SU-DHL-6 (cell line): ENCODE data around the gene PFKL.

Source experiments
- H2AFZ ChIP-seq: fragments of 200-600 bp; sonication (generic); 2 replicates; pipeline ENCODE4 v1.6.1; 2014; ENCODE audit warnings: low read depth, mild to moderate bottlenecking, moderate library complexity, mixed read lengths, antibody characterized with exemption, low read length; ENCODE audit not compliant: severe bottlenecking
- H3F3A ChIP-seq: fragments of 200-600 bp; shearing (Covaris generic); 2 replicates; pipeline ENCODE4 v1.6.0; 2016; ENCODE audit warnings: antibody characterized with exemption, mild to moderate bottlenecking; ENCODE audit not compliant: insufficient read depth
- H3K27ac ChIP-seq: fragments of 200-600 bp; sonication (generic); 2 replicates; pipeline ENCODE4 v1.5.1; 2016; ENCODE audit warnings: low read depth, mild to moderate bottlenecking, low read length, moderate library complexity, mixed read lengths
- H3K27me3 ChIP-seq: fragments of 200-600 bp; sonication (generic), shearing (Covaris generic); 2 replicates; pipeline ENCODE4 v1.6.0; 2014; ENCODE audit warnings: mild to moderate bottlenecking, low read length
- H3K36me3 ChIP-seq: fragments of 200-600 bp; sonication (generic); 2 replicates; pipeline ENCODE4 v1.6.1; 2014; ENCODE audit warnings: mild to moderate bottlenecking, low read length, mixed read lengths
- H3K4me2 ChIP-seq: fragments of 300-600, 200-600 bp; shearing (Covaris generic), sonication (generic); 2 replicates; pipeline ENCODE4 v1.6.0; 2014; ENCODE audit warnings: low read length, low read depth, mild to moderate bottlenecking; ENCODE audit not compliant: poor library complexity, severe bottlenecking
- H3K4me3 ChIP-seq: fragments of 200-600 bp; sonication (generic); 2 replicates; pipeline ENCODE4 v1.5.1; 2014; ENCODE audit warnings: antibody characterized with exemption, low read length, mild to moderate bottlenecking, mixed read lengths; ENCODE audit not compliant: insufficient read depth, poor library complexity, severe bottlenecking
- H3K79me2 ChIP-seq: fragments of 200-600 bp; sonication (generic); 2 replicates; pipeline ENCODE4 v1.6.1; 2014; ENCODE audit warnings: mild to moderate bottlenecking, low read length, moderate library complexity; ENCODE audit not compliant: insufficient read depth
- H3K9ac ChIP-seq: fragments of 200-600 bp; sonication (generic); 2 replicates; pipeline ENCODE4 v1.7.0; 2014; ENCODE audit warnings: mild to moderate bottlenecking, low read length
- H3K9me2 ChIP-seq: fragments of 200-600 bp; sonication (generic); replicated peaks from 2 replicates; pipeline ENCODE4 v1.6.1; 2014; ENCODE audit warnings: low read length; ENCODE audit not compliant: insufficient read depth
- H3K9me3 ChIP-seq: fragments of 200-600 bp; sonication (generic); 2 replicates; pipeline ENCODE4 v1.6.1; 2014; ENCODE audit warnings: low read length, mixed read lengths; ENCODE audit not compliant: insufficient read depth
- H4K20me1 ChIP-seq: fragments of 200-600 bp; sonication (generic); 2 replicates; pipeline ENCODE4 v1.6.1; 2014; ENCODE audit warnings: low read depth, mild to moderate bottlenecking, antibody characterized with exemption, low read length, moderate library complexity, mixed read lengths
- CTCF ChIP-seq: fragments of 200-600 bp; sonication (generic); IDR thresholded peaks from one replicate; pipeline ENCODE4 v1.5.1; 2017; ENCODE audit warnings: antibody characterized with exemption, mild to moderate bottlenecking, low read length, moderate library complexity; ENCODE audit not compliant: insufficient read depth, poor library complexity, severe bottlenecking
- EZH2phosphoT487 ChIP-seq: fragments of 200-600 bp; sonication (generic), shearing (Covaris generic); conservative IDR thresholded peaks from 2 replicates; pipeline ENCODE4 v1.6.1; 2018; ENCODE audit warnings: mild to moderate bottlenecking, antibody characterized with exemption, low read length, moderate library complexity, mixed read lengths

The PFKL gene

DNA sequence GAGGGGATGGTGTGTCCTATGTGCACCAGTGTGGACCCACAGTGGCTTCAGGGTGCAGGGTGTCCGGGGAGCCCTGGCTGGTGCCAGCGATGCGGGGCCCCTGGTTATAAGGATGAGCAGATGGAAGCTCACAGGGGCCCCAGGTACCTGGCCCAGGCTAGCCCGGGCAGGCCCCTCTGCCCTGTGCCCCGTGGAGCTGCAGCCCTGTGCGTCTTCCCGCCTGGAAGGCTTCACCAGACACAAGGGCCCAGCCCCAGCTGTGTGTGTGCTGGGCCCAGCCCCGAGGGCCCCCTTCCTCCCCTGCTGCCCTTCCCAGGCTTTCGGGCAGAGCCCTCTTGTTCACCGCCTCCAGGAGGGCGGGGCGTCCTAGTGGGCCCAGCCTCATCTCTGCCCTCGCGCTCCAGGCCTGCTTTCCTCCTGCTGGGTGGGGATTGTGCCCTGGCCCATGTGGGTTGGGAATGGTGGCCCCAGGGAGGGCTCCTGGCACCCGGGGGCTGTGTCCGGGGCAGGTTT is 15.9 kb downstream of the PFKL start:
- H2AFZ ChIP-seq, result no peak overlapping the region
- H3K9me2 ChIP-seq, result no peaks in the 10 kb centered on the region
- no peak for TF ChIP-seq CTCF
- no peak for TF ChIP-seq EZH2phosphoT487
- no peaks in the 10 kb centered on the region for H4K20me1 ChIP-seq
- no peak overlapping the region for H3K9ac ChIP-seq
- H3K27me3 ChIP-seq, result no peaks in the 10 kb centered on the region
- no peaks in the 10 kb centered on the region for H3K79me2 ChIP-seq
- H3K36me3 ChIP-seq, result no peaks in the 10 kb centered on the region
- no peaks in the 10 kb centered on the region for H3F3A ChIP-seq
- no peak overlapping the region for H3K4me3 ChIP-seq
- no peaks in the 10 kb centered on the region for H3K9me3 ChIP-seq
- no peak overlapping the region for H3K4me2 ChIP-seq
- no peak overlapping the region for H3K27ac ChIP-seq

DNA sequence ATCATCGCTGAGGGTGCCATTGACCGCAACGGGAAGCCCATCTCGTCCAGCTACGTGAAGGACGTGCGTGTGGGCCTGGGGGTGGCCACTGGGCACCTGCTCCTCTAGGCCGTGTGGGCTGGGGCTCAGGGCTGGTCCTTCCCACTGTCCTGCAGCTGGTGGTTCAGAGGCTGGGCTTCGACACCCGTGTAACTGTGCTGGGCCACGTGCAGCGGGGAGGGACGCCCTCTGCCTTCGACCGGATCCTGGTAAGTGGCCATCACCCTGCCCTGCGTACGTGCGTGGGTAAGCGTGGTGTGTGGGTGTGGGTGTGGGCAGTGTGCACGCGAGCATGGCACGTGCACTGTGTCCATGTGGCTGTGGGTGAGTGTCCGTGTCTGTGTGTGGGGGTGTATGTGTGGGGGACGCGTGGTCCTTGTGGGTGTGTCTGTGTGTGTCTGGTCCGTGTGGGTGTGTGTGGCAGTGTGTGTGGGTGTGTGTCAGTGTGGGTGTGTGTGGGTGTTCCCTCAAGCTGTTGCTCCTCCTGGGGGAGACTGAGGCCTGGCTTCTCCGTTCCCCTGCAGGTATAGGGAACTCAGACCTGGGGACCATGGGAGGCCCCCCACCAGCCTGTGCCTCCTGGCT is 16.5 kb downstream of the PFKL start:
- H3K79me2 ChIP-seq, result no peaks in the 10 kb centered on the region
- no peaks in the 10 kb centered on the region for H3K36me3 ChIP-seq

DNA sequence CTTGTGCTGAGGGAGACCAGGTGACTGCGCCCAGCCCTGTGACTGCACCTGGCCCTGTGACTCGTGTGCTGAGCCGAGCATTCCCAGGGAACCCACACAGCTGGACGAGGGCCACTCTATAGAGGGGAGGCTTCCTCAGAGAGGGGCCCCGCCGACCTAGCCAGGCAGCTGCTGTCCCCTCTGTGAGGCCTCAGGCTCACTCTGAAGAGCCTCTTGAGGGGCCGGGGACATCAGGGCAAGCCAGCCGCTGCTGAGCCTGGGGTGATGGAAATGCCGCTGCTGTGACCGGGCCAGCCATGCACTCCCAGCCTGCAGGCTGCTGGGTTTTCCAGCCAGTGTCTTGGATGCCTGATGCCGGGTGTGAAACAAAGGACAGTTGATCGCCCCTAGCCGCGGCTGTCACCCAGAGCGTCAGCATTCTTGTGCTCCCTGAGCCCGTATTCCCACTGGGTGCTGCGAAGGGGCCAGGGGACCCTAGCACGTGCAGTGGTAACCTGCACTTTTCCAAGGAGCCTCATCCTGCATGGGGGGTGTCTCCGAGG is 17.5 kb downstream of the PFKL start:
- H3K27ac ChIP-seq, result no peak overlapping the region
- no peaks in the 10 kb centered on the region for H3K27me3 ChIP-seq
- H3K9me3 ChIP-seq, result no peaks in the 10 kb centered on the region
- no peaks in the 10 kb centered on the region for H4K20me1 ChIP-seq
- no peaks in the 10 kb centered on the region for H3K9me2 ChIP-seq
- H3K36me3 ChIP-seq, result no peaks in the 10 kb centered on the region
- no peak overlapping the region for H3K9ac ChIP-seq
- no peak overlapping the region for H2AFZ ChIP-seq
- no peaks in the 10 kb centered on the region for H3K79me2 ChIP-seq
- H3F3A ChIP-seq, result no peaks in the 10 kb centered on the region
- H3K4me2 ChIP-seq, result no peak overlapping the region
- TF ChIP-seq CTCF, result no peak
- TF ChIP-seq EZH2phosphoT487, result no peak
- no peak overlapping the region for H3K4me3 ChIP-seq

More for the DNA sequence above, 16.5 kb downstream of the PFKL start:
- Histone ChIP-seq H3F3A (no peaks in the 10 kb centered on the region), H3K27me3 (no peaks in the 10 kb centered on the region), H2AFZ (no peak overlapping the region), H3K27ac (no peak overlapping the region), H3K9ac (no peak overlapping the region), H3K9me2 (no peaks in the 10 kb centered on the region), H3K4me3 (no peak overlapping the region), H4K20me1 (no peaks in the 10 kb centered on the region), H3K9me3 (no peaks in the 10 kb centered on the region), H3K4me2 (no peak overlapping the region)
- no peak for TF ChIP-seq EZH2phosphoT487
- no peak for TF ChIP-seq CTCF
